B cell (primary cell): ENCODE measurements around the gene PSMG4. TPM values are rescaled to one million over a fixed set of nuclear protein-coding genes. Genes with fewer than 3 reads are reported as not detected.

ENCODE experiments used
- ATAC-seq: fragments of 200-7000 bp; cut with Tn5 transposase; one replicate; pipeline ENCODE4 v1.10.0; 2021; ENCODE audit warnings: low read depth, mild to moderate bottlenecking, moderate number of reproducible peaks, moderate library complexity
- CTCF ChIA-PET: fragments of 350-600 bp; sonication (Branson Sonifier 250); formaldehyde crosslinking; loops from one replicate; lab custom pipeline; 2021; ENCODE audit warnings: antibody characterized with exemption, inconsistent platforms; lab: Charles Lee
- POLR2A ChIA-PET: fragments of 350-600 bp; sonication (Branson Sonifier 250); formaldehyde crosslinking; loops from one replicate; lab custom pipeline; 2021; ENCODE audit warnings: antibody characterized with exemption; lab: Charles Lee
- DNase-seq: peaks from one replicate; pipeline ENCODE4 v3.0.0; 2013
- H2AFZ ChIP-seq: 2 replicates; pipeline ENCODE4 v1.6.1; 2012; ENCODE audit warnings: mild to moderate bottlenecking, low read depth, low read length; ENCODE audit not compliant: insufficient read depth, poor library complexity, severe bottlenecking
- H3K27ac ChIP-seq, 2 donors: 1 replicate in 1 of 2; 2 replicates in 1 of 2; pipeline ENCODE4 v1.5.1; 2012 to 2013; ENCODE audit warnings: low read length in 2 of 2, mild to moderate bottlenecking in 2 of 2, moderate library complexity in 1 of 2
- H3K27me3 ChIP-seq, 4 experiments: fragments of 200-600 bp in 1 of 4; sonication (generic) in 1 of 4; replicated peaks in 1 of 4; 1 replicate in 2 of 4; 2 replicates in 2 of 4; pipeline versions ENCODE4 v1.6.1 to v1.7.0; 2013 to 2016; ENCODE audit warnings: low read length in 3 of 4, mild to moderate bottlenecking in 2 of 4, mixed read lengths in 1 of 4, moderate library complexity in 1 of 4; ENCODE audit not compliant: insufficient read depth in 4 of 4, control insufficient read depth in 3 of 4; ENCODE audit errors: control extremely low read depth in 1 of 4
- H3K36me3 ChIP-seq, 2 experiments: replicated peaks in 1 of 2; 1 replicate in 1 of 2; 2 replicates in 1 of 2; pipeline versions ENCODE4 v1.6.1 to v1.7.1; 2013; ENCODE audit warnings: low read length in 1 of 2; ENCODE audit not compliant: insufficient read depth in 2 of 2, control insufficient read depth in 1 of 2; ENCODE audit errors: control extremely low read depth in 1 of 2, extremely low read depth in 1 of 2
- H3K4me1 ChIP-seq, 2 donors: fragments of 200-600 bp in 1 of 2; sonication (generic) in 1 of 2; 1 replicate in 1 of 2; 2 replicates in 1 of 2; pipeline versions ENCODE4 v1.5.1 to v1.6.1; 2013 to 2017; ENCODE audit warnings: low read length in 2 of 2; ENCODE audit not compliant: control insufficient read depth in 2 of 2, insufficient read depth in 2 of 2
- H3K4me2 ChIP-seq: replicated peaks from 2 replicates; pipeline ENCODE3; 2012; ENCODE audit warnings: mild to moderate bottlenecking, low read depth, low read length; ENCODE audit not compliant: poor library complexity, severe bottlenecking
- H3K4me3 ChIP-seq, 5 experiments: fragments of 200-600 bp in 1 of 5; sonication (generic) in 1 of 5; 1 replicate in 3 of 5; 2 replicates in 2 of 5; pipeline versions ENCODE4 v1.5.1 to v1.7.0; 2011 to 2016; ENCODE audit warnings: low read length in 4 of 5, mild to moderate bottlenecking in 4 of 5, low read depth in 2 of 5, control low read depth in 1 of 5, moderate library complexity in 1 of 5; ENCODE audit not compliant: insufficient read depth in 1 of 5; ENCODE audit errors: control extremely low read depth in 1 of 5, extremely low read depth in 1 of 5
- H3K79me2 ChIP-seq: fragments of 200-600 bp; sonication (generic); one replicate; pipeline ENCODE4 v1.6.0; 2016; ENCODE audit warnings: low read length; ENCODE audit not compliant: control insufficient read depth, insufficient read depth
- H3K9ac ChIP-seq: fragments of 200-600 bp; sonication (generic); 2 replicates; pipeline ENCODE4 v1.6.1; 2017; ENCODE audit warnings: mild to moderate bottlenecking, low read length, moderate library complexity
- H3K9me3 ChIP-seq, 3 donors: one replicate each; pipeline versions ENCODE4 v1.6.1 to v1.7.1; 2013; ENCODE audit warnings: low read length in 2 of 3; ENCODE audit not compliant: control insufficient read depth in 2 of 3, insufficient read depth in 1 of 3; ENCODE audit errors: control extremely low read depth in 1 of 3
- H4K20me1 ChIP-seq: 2 replicates; pipeline ENCODE4 v1.6.0; 2012; ENCODE audit warnings: mild to moderate bottlenecking, low read length; ENCODE audit not compliant: insufficient read depth, control insufficient read depth, poor library complexity, severe bottlenecking
- H3K27ac Mint-ChIP-seq: one replicate; pipeline ENCODE4 v1.8.0; 2021; ENCODE audit warnings: mixed read lengths
- H3K27me3 Mint-ChIP-seq: one replicate; pipeline ENCODE4 v1.8.0; 2021; ENCODE audit warnings: mixed read lengths
- H3K4me1 Mint-ChIP-seq: one replicate; pipeline ENCODE4 v1.8.0; 2021; ENCODE audit warnings: mixed read lengths
- H3K4me3 Mint-ChIP-seq: one replicate; pipeline ENCODE4 v1.8.0; 2021; ENCODE audit warnings: mixed read lengths
- H3K9me3 Mint-ChIP-seq: one replicate; pipeline ENCODE4 v1.8.0; 2022; ENCODE audit warnings: mixed read lengths; ENCODE audit not compliant: insufficient read depth
- CTCF ChIP-seq: fragments of 200-600 bp; IDR thresholded peaks from one replicate; pipeline ENCODE4 v1.8.0; 2022; ENCODE audit warnings: antibody characterized with exemption, mild to moderate bottlenecking
- EZH2 ChIP-seq: IDR thresholded peaks from 2 replicates; pipeline ENCODE4 v1.6.1; 2012; ENCODE audit warnings: borderline replicate concordance, low read depth, mild to moderate bottlenecking, moderate library complexity, low read length; ENCODE audit not compliant: insufficient read depth, poor library complexity, severe bottlenecking
- WGBS: methylation state at CpG from one replicate; pipeline ENCODE4 v1.1.5; 2013; ENCODE audit warnings: missing lambda C conversion rate; ENCODE audit not compliant: insufficient coverage; 5-methylcytosine and 5-hydroxymethylcytosine counted together
- intact Hi-C: fragments of 100-400 bp; cut with micrococcal nuclease; formaldehyde crosslinking; loops from one replicate; pipeline ENCODE4 v1.10.0; 2022
- polyA plus RNA-seq: library from polyadenylated mRNA; depleted of rRNA; stranded (reverse); fragments of >200 nt; gene quantifications from 2 replicates; pipeline ENCODE4 v1.2.3, GENCODE V29; 2012
- total RNA-seq, 2 donors: library from RNA; stranded (reverse); fragments of 120-200 nt in 1 of 2; gene quantifications; 1 replicate in 1 of 2; 2 replicates in 1 of 2; pipeline versions ENCODE4 v1.2.3 to v1.2.4, GENCODE V29; 2013 to 2022

PSMG4 gene
- total and polyA plus RNA-seq, 2 donors (not counting 1 experiment from before 2014, with no cell fraction given), result 31.9 to 42.4 TPM

GRCh38 chr6:3253597-3253961 lies 5.2 kb upstream of the PSMG4 start:
- DNase-seq (no peak), ATAC-seq (no peak)
- no peaks in the 10 kb centered on the region for H3K79me2 ChIP-seq
- intact Hi-C loops, result loop anchor here (10.0 kb wide), 1 partner anchor 881 kb away; the partner anchor contains the start of gene ECI2
- no peak overlapping the region for H3K4me3 ChIP-seq
- POLR2A ChIA-PET, result no interaction called here
- no peaks in the 10 kb centered on the region for H4K20me1 ChIP-seq
- no peak overlapping the region for H3K4me3 Mint-ChIP-seq
- H3K36me3 ChIP-seq, result no peaks in the 10 kb centered on the region
- no peak overlapping the region for H3K4me2 ChIP-seq
- H3K9ac ChIP-seq, result no peak overlapping the region
- CTCF ChIA-PET, result interaction anchor here (1.1 to 1.9 kb wide), 4 partner anchors 91 to 126 kb away, joined by 3 to 6 read pairs (median 4); partner anchors contain the start of gene TUBB2A
- WGBS, result 97% methylated on average over 40 of the region's 40 CpGs
- peaks cover 8 to 12% of the 10 kb centered on the region in 2 donors for H3K4me1 ChIP-seq
- H3K4me1 Mint-ChIP-seq, result peaks cover 4% of the 10 kb centered on the region
- H3K27ac Mint-ChIP-seq, result no peak overlapping the region
- H3K27me3 ChIP-seq, result peaks cover 0 to 17% (median 6%) of the 10 kb centered on the region in 4 experiments
- no peak overlapping the region for H2AFZ ChIP-seq
- no peaks in the 10 kb centered on the region for H3K9me3 Mint-ChIP-seq
- peaks cover 23% of the 10 kb centered on the region for H3K27me3 Mint-ChIP-seq
- H3K27ac ChIP-seq, result no peak overlapping the region
- H3K9me3 ChIP-seq, result peaks cover 0 to 7% (median 0%) of the 10 kb centered on the region in 3 donors
- TF ChIP-seq CTCF, result no peak
- TF ChIP-seq EZH2, result no peak

DNA sequence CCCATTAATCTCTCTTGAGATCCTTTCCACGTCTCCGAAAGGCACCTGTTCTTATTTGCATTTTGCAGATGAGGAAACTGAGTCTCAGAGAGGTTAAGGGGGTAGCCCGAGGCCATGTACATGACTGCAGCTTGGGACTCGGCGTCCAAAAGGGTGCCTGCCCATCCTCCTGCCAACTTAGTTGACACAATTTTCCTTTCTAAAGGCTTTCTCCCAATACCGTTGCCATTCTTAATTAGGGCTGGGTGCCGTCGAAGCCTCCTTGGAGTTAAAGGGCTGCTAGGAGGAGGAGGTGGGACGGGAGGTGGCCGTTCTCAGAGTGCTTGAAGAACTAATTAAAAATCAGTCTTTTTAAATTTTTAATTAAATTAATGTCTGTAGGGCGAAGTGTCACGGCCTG lies 546 bp upstream of the PSMG4 start:
- H3K9ac ChIP-seq, result peak overlapping the region; percentile 82
- Mint-ChIP-seq H3K4me3 (peak overlapping the region; percentile 97), H3K27me3 (peaks cover 3% of the 10 kb centered on the region), H3K4me1 (peaks cover 33% of the 10 kb centered on the region), H3K27ac (peak overlapping the region; percentile 59), H3K9me3 (no peaks in the 10 kb centered on the region)
- peak overlapping the region; percentile 32 to 86 (median 78) for H3K4me3 ChIP-seq
- intact Hi-C loops, result loop anchor here (1.0 to 10.0 kb wide), 9 partner anchors 99 to 1011 kb away; partner anchors contain the start of genes BPHL, ECI2, GMDS and RIPK1
- no peak for ATAC-seq
- peaks cover 0 to 6% of the 10 kb centered on the region in 2 experiments for H3K36me3 ChIP-seq
- ChIA-PET POLR2A (interaction anchor here (0.9 to 1.6 kb wide), 2 partner anchors 96 to 140 kb away, joined by 3 to 4 read pairs; partner anchors contain the start of gene BPHL), CTCF (interaction anchor here (0.9 to 1.5 kb wide), 2 partner anchors 101 to 138 kb away, joined by 3 to 5 read pairs; partner anchors contain the start of gene TUBB2A)
- peak overlapping the region; percentile 93 for H2AFZ ChIP-seq
- H3K27me3 ChIP-seq, result no peaks in the 10 kb centered on the region
- H3K4me2 ChIP-seq, result peak overlapping the region; percentile 88
- H4K20me1 ChIP-seq, result peaks cover 38% of the 10 kb centered on the region
- WGBS, result 62% methylated on average over 7 of the region's 12 CpGs
- TF ChIP-seq EZH2, result no peak
- no peak for TF ChIP-seq CTCF
- H3K9me3 ChIP-seq, result peaks cover 0 to 4% (median 0%) of the 10 kb centered on the region in 3 donors
- peaks cover 41% of the 10 kb centered on the region for H3K79me2 ChIP-seq
- no peak for DNase-seq
- no peak overlapping the region for H3K27ac ChIP-seq
- H3K4me1 ChIP-seq, result peaks cover 20 to 34% of the 10 kb centered on the region in 2 donors
